ENCODE results near the gene FHL5.

- TF ChIP-seq CTCF (IDR thresholded peaks at IDR 0.05) (no peak), POLR2A (IDR thresholded peaks at IDR 0.05) (no peak)
These were observed 57.9 kb downstream of the FHL5 start for GRCh38 chr6:96620851-96621250.

Data from tibial nerve (tissue), 3 donors.